Effector memory CD4-positive, alpha-beta T cell (primary cell): ENCODE measurements around the gene SLC6A1.

ENCODE experiments used
- DNase-seq, 3 donors: peaks; one replicate each; pipeline ENCODE4 v3.0.0-alpha.2; 2020
- H3K27ac ChIP-seq: 2 replicates; pipeline ENCODE4 v1.7.0; 2013; ENCODE audit warnings: mild to moderate bottlenecking, low read length, moderate library complexity; ENCODE audit not compliant: insufficient read depth, poor library complexity, severe bottlenecking
- H3K27me3 ChIP-seq: replicated peaks from 2 replicates; pipeline ENCODE4 v1.7.0; 2013; ENCODE audit warnings: mild to moderate bottlenecking, low read length; ENCODE audit not compliant: insufficient read depth, control insufficient read depth, poor library complexity, severe bottlenecking
- H3K36me3 ChIP-seq: 2 replicates; pipeline ENCODE4 v1.7.0; 2013; ENCODE audit warnings: mild to moderate bottlenecking, low read length, moderate library complexity; ENCODE audit not compliant: control insufficient read depth, insufficient read depth
- H3K4me1 ChIP-seq: 2 replicates; pipeline ENCODE4 v1.7.0; 2013; ENCODE audit warnings: low read length, mild to moderate bottlenecking; ENCODE audit not compliant: control insufficient read depth, insufficient read depth, poor library complexity, severe bottlenecking
- H3K4me3 ChIP-seq: 2 replicates; pipeline ENCODE4 v1.7.0; 2013; ENCODE audit warnings: low read length, low read depth, mild to moderate bottlenecking; ENCODE audit not compliant: insufficient read depth, poor library complexity, severe bottlenecking
- H3K9me3 ChIP-seq: 2 replicates; pipeline ENCODE4 v1.7.0; 2013; ENCODE audit warnings: mild to moderate bottlenecking, low read length, moderate library complexity; ENCODE audit not compliant: control insufficient read depth

Gene SLC6A1

DNA sequence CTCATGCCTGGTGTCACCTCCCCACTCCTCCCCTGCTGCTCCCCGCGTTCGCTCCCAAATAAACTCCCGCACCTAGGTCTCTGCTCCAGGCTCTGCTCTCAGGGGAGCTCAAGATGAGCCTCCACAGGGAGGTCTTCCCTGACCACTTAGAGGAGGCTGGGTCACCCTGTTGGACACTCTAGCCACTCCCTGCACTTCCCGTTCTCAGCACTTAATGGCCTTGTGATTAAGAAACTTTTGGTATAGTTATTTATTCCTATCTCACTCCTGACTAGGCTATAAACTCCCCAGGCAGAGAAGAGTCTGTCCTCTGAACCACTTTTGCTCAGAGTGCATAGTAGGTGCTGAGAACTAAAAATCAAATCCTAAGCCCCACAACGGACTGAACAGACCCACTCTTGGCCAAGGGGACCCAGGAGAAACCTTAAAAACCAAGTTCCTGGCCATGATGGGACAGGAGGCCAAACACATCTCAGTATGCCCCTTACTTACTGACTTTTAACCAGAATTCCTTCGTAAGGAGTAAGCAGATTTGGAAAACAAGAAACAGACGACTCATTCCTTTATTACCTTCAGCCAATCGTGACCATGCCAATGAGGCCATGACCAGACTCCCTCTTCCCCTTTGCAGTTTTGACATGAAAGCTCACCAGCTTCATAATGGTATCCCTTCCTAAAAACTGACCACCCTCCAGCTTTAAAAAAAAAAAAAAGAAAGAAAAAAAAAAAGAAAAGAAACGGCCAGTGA is 92.7 kb downstream of the SLC6A1 start:
- no peak for DNase-seq
- no peaks in the 10 kb centered on the region for H3K27me3 ChIP-seq
- H3K36me3 ChIP-seq = no peaks in the 10 kb centered on the region
- no peak overlapping the region for H3K27ac ChIP-seq
- H3K4me3 ChIP-seq = no peak overlapping the region
- H3K4me1 ChIP-seq = no peaks in the 10 kb centered on the region
- H3K9me3 ChIP-seq = no peaks in the 10 kb centered on the region

DNA sequence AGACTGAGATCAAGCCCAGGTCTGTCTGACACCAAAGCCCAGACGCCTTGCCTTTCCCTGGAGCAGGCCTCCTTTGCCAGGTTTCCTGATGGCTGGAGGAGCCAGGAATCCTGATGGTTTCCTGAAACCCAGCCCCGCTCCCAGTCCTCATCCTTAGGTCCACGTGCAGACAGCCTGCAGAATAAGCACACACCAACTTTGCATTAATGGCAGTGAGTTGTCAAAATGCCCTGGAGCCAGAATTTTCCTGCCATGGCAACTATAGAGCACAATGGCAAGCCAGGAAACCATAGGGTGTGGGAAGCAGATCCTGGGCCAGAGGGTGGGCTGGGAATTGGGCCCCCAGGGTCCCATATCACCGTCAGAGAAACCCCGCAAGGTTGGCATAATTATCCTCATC is 94.3 kb downstream of the SLC6A1 start:
- Histone ChIP-seq H3K4me1 (no peaks in the 10 kb centered on the region), H3K4me3 (no peak overlapping the region), H3K36me3 (no peaks in the 10 kb centered on the region), H3K9me3 (no peaks in the 10 kb centered on the region), H3K27me3 (no peaks in the 10 kb centered on the region), H3K27ac (no peak overlapping the region)
- no peak for DNase-seq

DNA sequence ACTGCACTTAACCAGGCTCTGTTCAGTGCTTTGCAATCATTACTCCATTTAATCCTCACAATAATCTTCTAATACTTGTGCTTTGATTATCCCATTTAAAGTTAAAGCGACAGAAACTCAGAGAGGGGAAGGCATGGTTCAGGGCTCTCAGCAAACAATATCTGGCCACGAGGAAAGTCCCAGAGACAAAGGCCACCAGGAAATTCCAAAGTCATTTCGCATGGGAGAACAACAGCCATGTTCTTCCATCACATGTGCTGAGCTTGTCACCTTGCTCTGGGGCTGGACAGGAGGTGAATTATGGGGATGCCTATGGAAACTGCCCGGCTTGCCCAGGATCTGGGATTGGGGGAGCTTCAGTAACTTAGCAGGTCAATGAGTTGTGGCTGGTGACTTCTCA is 95.5 kb downstream of the SLC6A1 start:
- Histone ChIP-seq H3K9me3 (no peaks in the 10 kb centered on the region), H3K4me1 (no peaks in the 10 kb centered on the region), H3K27me3 (no peaks in the 10 kb centered on the region), H3K36me3 (no peaks in the 10 kb centered on the region), H3K27ac (no peak overlapping the region), H3K4me3 (no peak overlapping the region)
- DNase-seq = no peak

DNA sequence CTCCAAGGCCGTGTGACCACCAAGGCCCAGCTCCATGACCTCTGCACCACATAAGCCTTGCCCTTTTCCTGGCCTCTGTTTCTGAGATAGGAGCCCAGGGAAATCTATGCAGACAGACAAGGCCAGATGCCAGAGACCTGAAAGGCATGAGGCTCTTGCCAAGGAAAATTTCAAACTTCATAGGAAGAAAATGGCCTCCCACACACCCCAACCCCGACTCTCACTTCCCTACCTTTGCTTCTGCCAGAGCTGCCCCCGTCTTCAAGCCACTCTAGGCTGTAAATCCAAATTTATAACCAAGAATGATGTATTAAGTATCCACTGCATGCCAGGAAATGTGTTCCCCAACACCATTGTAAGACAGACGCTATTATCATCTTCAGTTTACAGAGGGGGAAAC is 96.3 kb downstream of the SLC6A1 start:
- Histone ChIP-seq H3K27me3 (no peaks in the 10 kb centered on the region), H3K27ac (no peak overlapping the region), H3K36me3 (no peaks in the 10 kb centered on the region), H3K4me3 (no peak overlapping the region), H3K4me1 (no peaks in the 10 kb centered on the region), H3K9me3 (no peaks in the 10 kb centered on the region)
- no peak for DNase-seq
